Subcutaneous abdominal adipose tissue (tissue), 5 donors: ENCODE measurements around the gene ZNF658.
"Not testable (repeated sequence)": the region's sequence is repeated elsewhere in the genome, so short reads cannot be mapped to it uniquely, and the experiment has no call there.

Source experiments
- H3K27ac ChIP-seq: one replicate; pipeline ENCODE4 v1.7.0; 2013; ENCODE audit warnings: low read depth, mild to moderate bottlenecking, inconsistent platforms, low read length, moderate library complexity
- H3K27me3 ChIP-seq, 5 donors: one replicate each; pipeline ENCODE4 v1.7.0; 2013; ENCODE audit warnings: low read length in 5 of 5, inconsistent platforms in 1 of 5; ENCODE audit not compliant: control insufficient read depth in 5 of 5, insufficient read depth in 4 of 5
- H3K36me3 ChIP-seq, 5 donors: one replicate each; pipeline ENCODE4 v1.7.0; 2013; ENCODE audit warnings: low read length in 5 of 5; ENCODE audit not compliant: control insufficient read depth in 5 of 5, insufficient read depth in 5 of 5
- H3K4me1 ChIP-seq, 5 donors: one replicate each; pipeline ENCODE4 v1.7.0; 2013; ENCODE audit warnings: low read length in 5 of 5, mild to moderate bottlenecking in 3 of 5, moderate library complexity in 1 of 5; ENCODE audit not compliant: control insufficient read depth in 5 of 5, insufficient read depth in 5 of 5
- H3K4me3 ChIP-seq, 5 donors: one replicate each; pipeline ENCODE4 v1.7.0; 2013; ENCODE audit warnings: low read length in 5 of 5, low read depth in 1 of 5
- H3K9ac ChIP-seq, 5 donors: one replicate each; pipeline ENCODE4 v1.7.0; 2013; ENCODE audit warnings: low read length in 5 of 5, mild to moderate bottlenecking in 4 of 5, moderate library complexity in 3 of 5
- H3K9me3 ChIP-seq, 5 donors: one replicate each; pipeline ENCODE4 v1.7.0; 2013; ENCODE audit warnings: low read length in 5 of 5; ENCODE audit not compliant: control insufficient read depth in 5 of 5
- donor health status: healthy.
- donor health status: healthy.
- donor health status: healthy.
- donor health status: healthy.
- donor health status: healthy.

ZNF658 gene

DNA sequence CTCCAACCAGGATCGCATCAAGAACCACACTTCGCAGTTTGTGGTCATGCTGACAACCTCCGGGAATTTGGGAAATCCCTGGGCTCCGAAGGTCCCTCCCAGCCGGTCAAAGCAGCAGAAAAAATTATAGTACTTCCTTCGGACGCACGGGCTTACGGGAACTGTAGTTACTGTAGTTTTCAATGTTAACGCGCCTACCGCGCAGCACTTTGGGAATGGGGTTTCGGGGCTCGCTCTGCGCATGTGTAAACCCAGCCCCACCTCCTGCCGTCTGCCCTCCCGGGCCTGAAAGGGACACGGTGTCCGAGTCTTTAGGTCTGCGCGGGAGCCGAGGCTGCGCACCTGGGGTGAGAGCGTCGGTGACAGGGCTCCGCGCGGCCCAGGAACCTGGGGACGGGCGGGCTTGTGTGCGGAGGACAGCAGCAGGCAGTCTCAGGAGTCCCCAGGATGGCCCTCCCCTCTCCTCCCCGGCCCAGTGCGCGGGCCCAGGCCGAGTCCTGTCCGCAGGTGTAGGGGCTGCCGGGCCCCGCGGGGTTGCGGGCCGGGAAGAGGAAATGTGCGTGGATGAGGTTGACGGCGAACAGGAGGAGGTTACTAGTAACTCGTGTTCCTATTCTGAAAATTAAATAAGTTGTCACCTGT, at the start of gene ZNF658:
TSS of gene ZNF658 (plus strand) at position 236 of the 642 bp plus-strand sequence. CDS start 2,837 bp downstream, outside the sequence.
- H3K4me1 ChIP-seq, H3K27ac ChIP-seq, H3K27me3 ChIP-seq, H3K9me3 ChIP-seq, H3K36me3 ChIP-seq: not testable (repeated sequence)
- Histone ChIP-seq H3K9ac (peak within 1 kb of the TSS in 3 of 5 donors; percentile 58 to 77 (median 63)), H3K4me3 (peak within 1 kb of the TSS; percentile 50 to 65 (median 62))

DNA sequence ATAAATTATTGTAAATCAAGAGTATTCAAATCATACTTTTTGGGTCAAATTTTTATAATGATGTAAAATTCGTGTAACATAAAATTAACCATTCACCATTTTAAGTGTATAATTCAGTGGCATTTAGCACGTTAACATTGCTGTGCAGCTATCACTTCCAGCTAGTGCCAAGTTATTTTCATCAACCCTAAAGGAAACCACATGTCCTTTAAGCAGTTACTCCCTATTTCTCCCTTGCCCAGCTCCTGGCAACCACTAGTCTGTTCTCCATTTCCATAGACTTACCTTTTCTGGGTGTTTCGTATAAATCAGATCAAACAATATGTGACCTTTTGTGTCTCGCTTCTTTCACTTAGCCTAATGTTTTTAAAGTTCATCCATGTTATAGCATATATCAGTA, 38.8 kb upstream of the ZNF658 start:
- not testable (repeated sequence) for H3K9ac ChIP-seq, H3K9me3 ChIP-seq, H3K4me3 ChIP-seq, H3K27me3 ChIP-seq, H3K27ac ChIP-seq, H3K4me1 ChIP-seq, H3K36me3 ChIP-seq

DNA sequence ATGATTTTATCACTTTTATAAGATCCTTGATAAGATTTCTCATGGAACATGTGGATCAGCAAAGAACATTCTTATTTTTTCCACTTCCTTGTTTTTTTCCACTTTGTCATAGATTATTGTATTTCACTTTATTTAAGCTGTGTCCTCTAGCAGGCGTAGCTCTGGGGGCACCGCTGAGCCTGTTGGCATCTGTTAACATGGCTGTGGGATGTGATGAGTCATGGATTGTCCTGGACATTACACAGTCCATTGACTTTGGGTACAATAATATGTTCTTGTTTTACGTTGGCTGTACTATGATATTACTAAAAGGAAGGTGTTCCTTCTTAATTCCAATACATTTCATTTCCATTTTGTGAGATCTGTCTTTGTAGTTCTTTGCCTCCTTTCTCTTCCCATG, 31.9 kb upstream of the ZNF658 start:
- H3K27me3 ChIP-seq, H3K4me3 ChIP-seq, H3K27ac ChIP-seq, H3K4me1 ChIP-seq, H3K9me3 ChIP-seq, H3K9ac ChIP-seq, H3K36me3 ChIP-seq: not testable (repeated sequence)

DNA sequence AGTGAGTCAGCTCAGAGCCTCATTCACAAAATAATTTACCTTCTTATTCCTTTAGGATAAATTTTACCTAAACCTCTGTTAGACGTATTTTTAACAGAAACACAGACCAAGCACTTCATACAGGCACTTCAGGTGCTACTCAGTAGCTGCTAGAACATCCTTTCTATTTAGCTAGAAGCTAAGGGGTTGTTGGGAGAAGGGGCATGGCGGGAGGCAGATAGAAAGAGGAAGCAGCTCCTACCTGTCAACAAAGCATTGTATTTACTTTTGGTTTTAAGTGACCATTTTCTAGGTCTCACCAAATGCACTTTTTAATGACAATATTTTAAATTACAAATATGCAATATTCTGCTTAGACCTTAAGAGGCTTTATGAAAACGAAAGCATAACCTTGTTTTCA, 19.9 kb upstream of the ZNF658 start:
- H3K36me3 ChIP-seq, H3K9me3 ChIP-seq, H3K4me1 ChIP-seq, H3K9ac ChIP-seq, H3K4me3 ChIP-seq, H3K27ac ChIP-seq, H3K27me3 ChIP-seq: not testable (repeated sequence)

DNA sequence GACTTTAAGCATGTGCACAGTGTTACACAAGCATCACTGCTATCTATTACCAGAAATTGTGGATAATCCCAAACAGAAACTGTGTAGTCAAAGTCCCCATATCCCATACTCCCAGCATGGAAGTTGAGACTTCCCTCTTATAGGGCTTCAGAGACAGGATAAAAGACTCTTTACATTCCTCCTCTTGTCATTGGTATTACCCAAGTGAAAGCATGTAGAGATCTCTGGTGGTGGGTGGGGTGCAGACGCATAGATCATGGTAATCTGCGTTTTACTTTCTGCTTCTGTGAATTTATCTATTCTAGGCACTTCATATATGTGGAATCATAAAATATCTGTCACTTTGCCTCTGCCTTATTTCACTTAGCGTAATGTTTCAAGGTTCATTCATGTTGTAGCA, 18.7 kb upstream of the ZNF658 start:
- not testable (repeated sequence) for H3K27me3 ChIP-seq, H3K27ac ChIP-seq, H3K9ac ChIP-seq, H3K4me1 ChIP-seq, H3K36me3 ChIP-seq, H3K4me3 ChIP-seq, H3K9me3 ChIP-seq

DNA sequence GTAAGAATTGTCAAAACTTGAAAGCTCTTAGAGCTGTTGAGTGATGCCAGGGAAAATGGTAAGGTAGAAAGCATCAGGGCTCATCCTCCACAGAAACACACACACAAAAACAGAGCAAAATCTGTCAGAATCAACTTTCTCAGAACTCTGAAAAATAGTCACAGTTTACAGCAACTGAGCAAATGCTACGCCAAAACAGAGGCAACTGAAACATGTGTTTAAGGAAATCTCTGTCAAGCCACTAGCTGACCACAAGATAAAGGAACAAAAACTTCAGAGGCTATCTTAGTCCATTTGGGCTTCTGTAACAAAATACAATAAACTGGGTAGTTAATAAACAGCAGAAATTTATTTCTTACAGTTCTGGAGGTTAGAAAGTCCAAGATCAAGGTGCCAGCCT, 10.2 kb upstream of the ZNF658 start:
- not testable (repeated sequence) for H3K36me3 ChIP-seq, H3K4me1 ChIP-seq, H3K9me3 ChIP-seq, H3K27me3 ChIP-seq, H3K9ac ChIP-seq, H3K4me3 ChIP-seq, H3K27ac ChIP-seq

DNA sequence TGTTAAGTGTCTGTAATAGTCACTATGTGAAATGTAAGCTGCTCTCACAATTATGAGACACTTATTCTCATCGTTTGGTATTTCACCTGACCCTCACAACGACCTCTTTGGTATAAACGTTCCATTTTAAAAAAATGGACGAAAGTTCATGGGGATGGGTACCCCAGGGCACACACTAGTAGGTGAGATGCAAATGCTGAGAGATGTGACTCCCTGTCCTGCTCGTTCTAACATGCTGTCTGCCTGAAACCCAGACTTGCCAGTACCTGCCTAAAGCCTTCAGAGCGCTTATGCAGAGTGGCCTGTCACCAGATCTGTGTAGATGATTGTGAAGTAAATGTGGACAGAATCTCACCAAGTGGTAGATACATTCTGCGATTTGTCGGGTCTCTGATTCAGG, 616 bp downstream of the ZNF658 start:
- not testable (repeated sequence) for H3K36me3 ChIP-seq, H3K4me1 ChIP-seq, H3K9me3 ChIP-seq, H3K27ac ChIP-seq, H3K27me3 ChIP-seq
- Histone ChIP-seq H3K9ac (peak overlapping the region in 3 of 5 donors; percentile 58 to 77 (median 63)), H3K4me3 (peak overlapping the region; percentile 50 to 65 (median 62))

DNA sequence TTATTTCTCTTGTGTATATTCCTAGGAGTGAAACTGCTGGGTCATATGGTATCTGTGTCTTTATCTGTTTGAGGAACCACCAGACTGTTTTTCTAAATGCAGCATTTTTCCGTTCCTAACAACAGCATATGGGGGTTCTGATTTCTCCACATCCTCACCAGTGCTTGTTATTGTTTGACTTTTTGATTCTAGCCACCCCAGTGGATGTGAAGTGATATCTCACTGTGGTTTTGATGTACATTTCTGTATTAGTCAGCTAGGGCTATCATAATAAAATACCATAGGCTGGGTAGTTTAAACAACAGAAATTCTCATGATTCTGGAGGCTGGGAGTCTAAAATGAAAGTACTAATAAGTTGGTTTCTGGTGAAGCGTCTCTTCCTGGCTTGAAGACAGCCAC, 9.0 kb downstream of the ZNF658 start:
- not testable (repeated sequence) for H3K27ac ChIP-seq, H3K9ac ChIP-seq, H3K27me3 ChIP-seq, H3K9me3 ChIP-seq, H3K4me1 ChIP-seq, H3K4me3 ChIP-seq
- peaks cover 0 to 14% (median 3%) of the 10 kb centered on the region in 5 donors for H3K36me3 ChIP-seq

DNA sequence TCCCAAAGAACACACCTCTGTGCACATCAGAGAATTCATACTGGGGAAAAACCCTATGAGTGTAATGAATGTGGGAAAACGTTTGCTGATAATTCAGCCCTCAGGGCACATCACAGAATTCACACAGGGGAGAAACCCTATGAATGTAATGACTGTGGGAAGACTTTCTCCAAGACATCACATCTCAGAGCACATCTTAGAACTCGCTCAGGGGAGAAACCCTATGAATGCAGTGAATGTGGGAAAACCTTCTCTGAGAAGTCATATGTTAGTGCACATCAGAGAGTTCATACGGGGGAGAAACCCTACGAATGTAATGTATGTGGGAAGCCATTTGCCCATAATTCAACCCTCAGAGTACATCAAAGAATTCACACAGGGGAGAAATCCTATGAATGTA, 19.5 kb downstream of the ZNF658 start:
- H3K9ac ChIP-seq: peak overlapping the region in 1 of 5 donors; percentile 26
- not testable (repeated sequence) for H3K27me3 ChIP-seq, H3K4me1 ChIP-seq, H3K4me3 ChIP-seq, H3K27ac ChIP-seq, H3K9me3 ChIP-seq, H3K36me3 ChIP-seq

DNA sequence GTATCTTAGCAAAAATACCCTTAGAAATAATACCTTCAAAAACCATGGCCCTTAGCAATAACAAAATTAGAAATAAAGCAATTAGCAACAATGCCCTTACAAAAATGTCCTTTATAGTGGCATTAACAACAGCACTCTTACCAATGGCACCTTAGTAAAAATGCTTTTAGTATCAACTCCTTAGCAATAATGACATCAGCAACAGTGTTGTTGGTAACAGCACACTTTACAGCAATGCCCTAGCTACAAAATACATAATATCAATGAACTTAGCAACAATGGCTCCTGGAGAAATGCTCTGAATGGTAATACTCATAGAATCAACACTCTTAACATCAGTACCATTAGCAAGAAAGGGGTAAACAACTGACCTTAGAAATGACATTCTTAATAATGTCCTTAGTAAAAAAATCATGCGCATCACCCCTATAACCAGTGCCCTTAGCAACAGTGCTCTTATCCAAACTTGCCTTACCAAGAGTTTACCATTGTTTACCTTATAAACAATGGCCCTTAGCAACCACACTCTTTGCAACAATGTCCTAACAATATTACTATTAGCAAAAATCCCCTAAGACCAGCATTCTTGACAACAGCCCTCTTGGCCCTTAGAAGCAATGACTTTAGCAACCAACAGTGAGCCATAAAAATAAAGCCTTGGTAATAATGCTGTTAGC, 35.8 kb downstream of the ZNF658 start:
- not testable (repeated sequence) for H3K27me3 ChIP-seq, H3K9ac ChIP-seq, H3K9me3 ChIP-seq, H3K4me1 ChIP-seq, H3K4me3 ChIP-seq, H3K36me3 ChIP-seq, H3K27ac ChIP-seq
